Measurements from ENCODE around the gene FAM83G.
"Not testable (repeated sequence)": the region's sequence is repeated elsewhere in the genome, so short reads cannot be mapped to it uniquely, and the experiment has no call there.

FAM83G gene, protein sequence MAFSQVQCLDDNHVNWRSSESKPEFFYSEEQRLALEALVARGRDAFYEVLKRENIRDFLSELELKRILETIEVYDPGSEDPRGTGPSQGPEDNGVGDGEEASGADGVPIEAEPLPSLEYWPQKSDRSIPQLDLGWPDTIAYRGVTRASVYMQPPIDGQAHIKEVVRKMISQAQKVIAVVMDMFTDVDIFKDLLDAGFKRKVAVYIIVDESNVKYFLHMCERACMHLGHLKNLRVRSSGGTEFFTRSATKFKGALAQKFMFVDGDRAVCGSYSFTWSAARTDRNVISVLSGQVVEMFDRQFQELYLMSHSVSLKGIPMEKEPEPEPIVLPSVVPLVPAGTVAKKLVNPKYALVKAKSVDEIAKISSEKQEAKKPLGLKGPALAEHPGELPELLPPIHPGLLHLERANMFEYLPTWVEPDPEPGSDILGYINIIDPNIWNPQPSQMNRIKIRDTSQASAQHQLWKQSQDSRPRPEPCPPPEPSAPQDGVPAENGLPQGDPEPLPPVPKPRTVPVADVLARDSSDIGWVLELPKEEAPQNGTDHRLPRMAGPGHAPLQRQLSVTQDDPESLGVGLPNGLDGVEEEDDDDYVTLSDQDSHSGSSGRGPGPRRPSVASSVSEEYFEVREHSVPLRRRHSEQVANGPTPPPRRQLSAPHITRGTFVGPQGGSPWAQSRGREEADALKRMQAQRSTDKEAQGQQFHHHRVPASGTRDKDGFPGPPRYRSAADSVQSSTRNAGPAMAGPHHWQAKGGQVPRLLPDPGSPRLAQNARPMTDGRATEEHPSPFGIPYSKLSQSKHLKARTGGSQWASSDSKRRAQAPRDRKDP

DNA sequence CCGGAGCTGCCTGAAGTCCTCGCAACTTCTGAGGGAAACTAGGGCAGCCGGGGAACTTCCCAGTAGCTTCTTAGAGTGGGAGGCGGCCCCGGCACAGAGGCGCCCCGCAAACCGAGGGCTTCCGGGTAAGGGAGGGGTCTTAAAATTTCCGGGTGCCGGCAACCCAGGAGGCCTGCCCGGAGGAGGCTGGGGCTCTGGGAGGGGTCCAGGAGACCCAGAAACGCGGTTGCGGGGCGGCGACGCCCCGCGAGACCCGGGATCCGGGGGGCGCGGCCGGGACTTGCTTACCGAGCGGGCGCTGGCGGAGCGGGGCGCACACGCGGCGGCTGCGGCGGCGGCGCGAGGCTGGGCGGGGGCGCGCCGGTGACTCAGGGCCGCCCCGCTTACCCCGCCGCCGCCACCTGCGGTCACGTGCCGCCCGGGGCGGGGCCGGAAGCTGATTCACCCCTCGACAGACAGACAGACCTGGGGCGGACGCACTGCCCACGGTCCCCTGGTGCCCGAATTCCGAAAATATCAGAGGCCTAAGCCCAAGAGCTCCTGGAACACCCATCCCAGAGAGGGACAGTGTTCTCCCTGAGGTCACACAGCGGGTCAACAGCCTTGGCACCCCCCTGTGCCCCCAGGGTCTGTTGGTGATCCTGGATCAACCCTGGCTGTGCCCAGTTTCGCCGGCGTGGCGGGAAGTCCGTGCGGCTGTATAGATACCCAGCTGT, at the start of gene FAM83G:
Gene FAM83G, minus strand, starts transcription at position 344 of the 716 bp plus-strand sequence. CDS start 723 bp downstream, outside the sequence.
- no peak for DNase-seq (ENCODE audit: low spot score)

DNA sequence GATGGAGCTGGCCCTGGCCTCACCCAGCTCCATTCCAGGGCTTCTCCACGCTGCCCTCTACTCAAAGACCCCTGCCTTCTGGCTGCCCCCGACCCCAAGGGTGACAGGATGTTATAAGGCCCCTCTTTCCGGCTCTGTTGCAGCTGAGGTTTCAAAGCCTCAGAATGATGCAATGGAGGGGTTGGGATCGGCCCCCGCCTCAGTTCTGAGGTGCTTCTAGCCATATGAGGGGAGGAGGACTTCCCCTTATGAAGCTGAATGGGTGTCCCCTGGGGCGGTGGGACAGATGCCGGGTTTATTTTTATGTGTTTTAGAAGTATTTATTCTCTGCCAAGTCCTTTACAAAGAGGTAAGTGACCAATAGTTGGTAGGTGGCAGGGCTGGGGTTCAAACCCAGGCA, 44.3 kb upstream of the FAM83G start:
- not testable (repeated sequence) for DNase-seq (ENCODE audit: low spot score)

DNA sequence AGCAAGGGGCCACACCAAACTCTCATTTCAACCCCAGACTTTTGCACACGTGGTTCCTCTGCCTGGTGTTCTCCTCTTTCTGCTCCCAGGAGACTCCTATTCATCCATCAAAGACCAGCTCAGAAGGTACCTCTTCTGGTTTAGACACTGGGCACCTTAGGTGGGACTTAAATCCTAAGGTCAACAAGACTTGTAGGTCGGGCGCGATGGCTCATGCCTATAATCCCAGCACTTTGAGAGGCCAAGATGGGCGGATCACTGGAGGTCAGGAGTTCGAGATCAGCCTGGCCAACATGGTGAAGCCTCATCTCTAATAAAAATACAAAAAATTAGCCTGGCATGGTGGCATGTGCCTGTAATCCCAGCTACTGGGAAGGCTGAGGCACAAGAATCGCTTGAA, 42.9 kb upstream of the FAM83G start:
- not testable (repeated sequence) for DNase-seq (ENCODE audit: low spot score)

DNA sequence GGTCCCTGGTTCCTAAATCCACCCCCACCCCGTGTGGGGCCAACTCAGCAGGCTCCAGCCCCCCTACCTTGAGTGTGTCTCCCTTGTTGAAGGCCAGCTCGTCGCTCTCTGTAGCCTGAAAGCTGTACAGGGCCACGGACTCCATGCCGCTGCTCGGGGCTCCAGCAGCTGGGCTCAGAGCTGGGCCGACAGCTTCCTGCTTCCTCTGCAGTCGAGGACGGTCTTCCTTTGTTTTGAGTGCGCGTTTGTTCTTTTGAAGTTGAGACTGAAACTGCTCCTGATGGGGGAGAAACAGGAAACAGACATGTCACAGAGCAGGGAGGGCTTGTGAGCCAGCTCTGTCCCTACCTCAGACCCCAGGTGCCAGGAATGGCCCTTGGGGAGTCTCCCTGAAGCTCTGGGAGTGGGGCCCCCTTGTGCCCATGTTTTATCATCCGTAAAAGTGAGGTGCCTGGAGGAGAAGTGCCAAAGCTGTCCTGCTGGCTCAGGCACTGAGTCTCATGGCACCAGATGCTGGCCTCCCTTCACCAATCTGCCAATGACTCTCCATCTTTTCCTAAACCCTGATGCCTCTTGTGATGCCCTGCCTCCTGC, 42.3 kb upstream of the FAM83G start, which contains the start of gene GRAP:
Gene GRAP, minus strand, starts transcription at position 176 of the 594 bp plus-strand sequence. Its CDS starts 31 bp downstream, at position 145.
- not testable (repeated sequence) for DNase-seq (ENCODE audit: low spot score)

DNA sequence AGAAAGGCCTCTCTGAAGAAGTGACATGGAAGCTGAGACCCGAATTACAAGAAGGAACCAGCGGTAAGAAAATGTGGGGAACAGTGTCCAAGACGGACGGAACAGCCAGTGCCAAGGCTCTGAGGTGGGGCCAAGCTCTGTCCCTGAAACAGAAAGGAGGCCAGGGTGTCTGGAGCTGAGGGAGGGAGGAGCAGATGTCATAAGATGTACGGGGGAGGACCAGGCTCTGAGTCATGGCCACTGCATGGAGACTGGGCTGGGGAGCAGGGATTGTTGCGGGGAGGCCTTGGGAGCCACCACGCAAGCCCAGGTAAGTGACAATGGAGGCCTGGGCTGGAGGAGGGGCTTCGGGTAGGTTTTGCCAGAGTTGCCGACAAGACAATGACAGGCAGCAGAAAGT, 40.1 kb upstream of the FAM83G start:
- not testable (repeated sequence) for DNase-seq (ENCODE audit: low spot score)

DNA sequence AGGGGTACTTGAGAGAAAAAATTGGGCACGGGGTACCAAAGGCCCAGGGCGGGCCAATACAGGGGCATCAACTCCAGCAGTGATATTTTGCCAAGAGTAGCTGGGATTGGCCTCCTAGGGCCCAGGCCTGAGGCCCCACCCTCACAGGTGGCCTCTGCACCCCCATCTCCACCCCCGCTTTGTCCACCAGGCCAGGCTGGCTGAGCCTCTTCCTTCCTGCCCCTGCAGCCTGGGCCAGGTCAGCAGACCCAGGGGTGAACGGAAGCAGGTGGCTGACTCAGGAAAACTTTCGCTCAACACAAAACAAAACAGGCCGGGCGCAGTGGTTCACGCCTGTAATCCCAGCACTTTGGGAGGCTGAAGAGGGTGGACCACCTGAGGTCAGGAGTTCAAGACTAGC, 38.5 kb upstream of the FAM83G start:
- not testable (repeated sequence) for DNase-seq (ENCODE audit: low spot score)

DNA sequence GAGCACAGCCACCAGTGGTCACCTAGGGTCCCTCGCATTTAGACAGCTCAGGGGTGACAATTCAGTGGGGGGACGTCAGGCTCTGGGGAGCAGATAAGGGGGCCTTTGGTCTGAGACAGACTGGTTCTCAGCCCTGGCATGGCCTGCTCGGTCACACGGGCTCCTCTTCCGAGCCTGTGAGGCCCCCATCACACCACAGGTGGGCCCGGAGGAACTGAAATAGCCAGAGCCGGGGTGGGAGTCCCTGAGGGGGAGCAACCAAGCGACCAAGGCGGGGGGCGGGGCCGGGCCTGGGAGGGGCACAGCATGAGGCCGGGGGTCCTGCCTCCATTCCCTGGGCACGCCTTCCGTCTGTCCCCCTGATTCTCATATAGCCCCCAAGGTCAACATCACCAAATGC, 37.8 kb upstream of the FAM83G start:
- DNase-seq (ENCODE audit: low spot score), result not testable (repeated sequence)

DNA sequence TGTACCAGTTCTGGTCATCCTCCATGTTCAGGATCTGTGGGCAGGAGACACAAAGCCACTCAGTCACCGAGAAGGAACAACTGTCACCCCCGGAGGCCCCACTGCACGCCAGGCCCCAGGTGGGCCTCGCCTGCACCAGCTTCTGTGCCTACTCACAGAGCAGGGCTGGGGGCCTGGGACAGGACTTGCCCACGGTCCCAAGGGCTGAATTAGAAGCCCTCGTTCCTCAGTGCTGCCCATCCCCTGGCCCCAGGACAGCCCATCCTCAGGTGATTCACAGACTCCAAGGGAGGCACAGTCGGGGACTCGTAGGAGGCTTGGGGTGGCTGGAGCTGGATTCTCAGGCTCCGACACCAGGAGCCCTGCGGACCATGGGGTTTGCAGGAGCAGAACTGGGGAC, 37.3 kb upstream of the FAM83G start:
- DNase-seq (ENCODE audit: low spot score), result not testable (repeated sequence)

DNA sequence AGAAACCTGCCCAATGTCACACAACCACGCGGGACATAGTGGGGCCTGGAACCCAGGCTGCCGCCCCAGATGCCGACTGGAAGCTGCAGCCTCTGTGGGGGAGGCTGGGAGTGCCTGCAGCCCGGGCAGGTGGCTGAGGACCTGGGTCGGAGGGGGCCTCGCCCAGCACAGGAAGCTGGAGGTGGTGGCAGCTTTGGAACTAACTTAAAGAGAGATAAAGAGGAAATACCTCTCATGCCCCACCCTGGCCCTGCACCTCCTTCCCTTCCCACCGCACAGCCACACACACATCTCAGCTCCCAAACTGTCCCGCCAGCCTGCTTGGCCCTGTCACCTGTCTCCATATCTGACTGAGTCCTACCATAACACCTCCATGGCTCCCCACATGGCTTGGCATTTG, 35.8 kb upstream of the FAM83G start:
- DNase-seq (ENCODE audit: low spot score), result not testable (repeated sequence)

DNA sequence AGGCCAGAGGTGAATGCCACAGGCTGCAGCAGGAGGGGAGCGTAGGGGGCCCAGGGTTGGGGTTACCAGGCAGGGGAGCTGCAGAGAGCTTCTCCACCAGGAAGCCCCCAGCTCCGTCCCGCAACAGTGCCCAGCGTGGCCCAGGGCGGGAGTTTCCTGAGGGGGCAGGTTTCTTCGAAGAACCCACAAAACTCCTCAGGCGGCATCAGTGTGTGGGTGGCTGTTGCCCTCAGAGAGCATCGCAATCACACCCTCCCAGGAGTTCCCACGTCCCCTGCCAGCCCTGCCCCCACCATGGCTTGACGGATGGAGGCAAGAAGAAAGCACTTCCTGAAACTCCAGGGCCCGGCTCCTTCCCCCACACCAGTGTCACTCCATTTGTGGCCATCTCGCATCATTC, 34.2 kb upstream of the FAM83G start:
- DNase-seq (ENCODE audit: low spot score), result not testable (repeated sequence)

DNA sequence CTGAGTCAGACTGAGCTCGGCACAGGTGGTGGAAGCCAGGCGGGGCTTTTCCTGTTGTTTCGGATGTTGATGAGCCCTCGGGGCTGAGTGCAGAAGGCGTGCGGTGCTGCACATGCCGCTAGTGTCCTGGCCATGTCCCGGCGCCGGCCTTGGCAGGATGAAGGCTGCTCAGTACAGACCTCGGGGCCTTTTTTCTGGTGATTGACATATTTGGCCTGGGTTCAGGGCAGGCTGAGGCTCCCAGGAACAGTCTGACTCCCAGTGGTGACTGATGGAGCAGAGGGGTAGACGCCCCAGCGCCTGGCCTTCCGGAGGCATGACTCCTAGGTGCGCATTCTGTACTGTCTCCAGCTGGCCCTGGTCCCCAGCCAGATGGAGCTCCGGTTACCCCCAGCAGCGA, 33.4 kb upstream of the FAM83G start:
- DNase-seq (ENCODE audit: low spot score), result not testable (repeated sequence)

DNA sequence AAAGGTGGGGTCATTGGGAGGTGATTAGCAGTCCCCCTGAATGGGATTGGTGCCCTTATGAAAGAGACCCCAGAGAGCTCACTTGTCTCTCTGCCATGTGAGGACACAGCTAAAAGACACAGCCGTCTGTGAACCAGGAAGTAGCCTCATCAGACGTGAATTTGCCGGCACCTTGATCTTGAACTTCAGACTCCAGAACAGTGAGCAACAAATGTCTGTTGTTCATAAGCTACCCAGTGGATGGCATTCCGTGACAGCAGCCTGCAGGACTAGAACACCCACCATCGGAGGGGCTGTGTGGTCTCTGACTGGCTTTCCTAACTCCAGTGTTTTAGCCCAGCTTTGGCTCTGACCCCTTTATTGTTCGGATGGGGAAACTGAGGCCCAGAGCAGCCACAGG, 33.0 kb upstream of the FAM83G start:
- DNase-seq (ENCODE audit: low spot score), result not testable (repeated sequence)

DNA sequence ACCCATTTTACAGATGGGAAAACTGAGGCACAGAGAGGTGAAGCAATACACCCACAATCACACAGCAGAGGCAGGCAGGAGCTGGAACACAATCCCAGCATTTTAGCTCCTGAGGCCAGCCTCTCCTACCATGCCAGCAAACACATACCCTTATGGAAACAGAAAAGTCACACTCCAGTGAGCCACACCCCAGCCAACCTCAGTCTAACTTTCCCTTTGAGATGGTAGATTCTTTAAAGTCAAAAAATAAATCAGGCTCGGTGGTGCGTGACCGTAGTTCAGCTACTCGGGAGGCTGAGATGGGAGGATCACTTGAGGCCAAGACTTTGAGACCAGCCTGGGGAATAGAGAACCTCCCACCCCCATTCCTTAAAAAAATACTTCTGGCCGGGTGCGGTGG, 31.6 kb upstream of the FAM83G start:
- not testable (repeated sequence) for DNase-seq (ENCODE audit: low spot score)

DNA sequence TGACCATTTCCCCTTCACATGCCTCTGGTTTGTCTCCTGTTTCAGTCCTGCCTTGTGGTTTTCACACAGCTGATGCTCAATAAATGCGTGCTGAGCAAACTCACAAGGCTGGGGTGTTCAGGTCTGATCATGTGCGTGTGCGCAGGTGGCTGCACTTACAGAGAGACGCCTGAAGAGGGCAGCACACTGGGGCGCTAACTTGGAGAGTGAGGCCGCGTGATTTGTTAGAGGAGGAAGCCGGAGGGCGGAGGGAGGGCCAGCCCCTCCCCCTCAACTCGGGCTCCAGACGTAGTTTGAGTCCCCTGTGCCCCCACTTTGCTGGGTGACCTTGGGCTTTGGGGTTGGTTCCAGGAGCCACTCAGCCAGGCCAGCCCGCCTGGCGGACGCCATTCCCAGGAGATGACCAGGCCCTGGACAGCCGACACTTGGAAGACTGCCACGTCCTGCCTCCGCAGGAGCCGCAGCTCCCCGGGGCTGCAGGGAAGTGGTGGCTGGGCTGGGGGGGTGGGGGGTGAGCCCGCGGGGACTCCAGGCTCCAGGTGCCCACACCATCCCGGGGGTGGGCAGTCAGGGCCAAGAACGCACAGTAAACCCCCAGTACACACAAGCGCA, 27.9 kb upstream of the FAM83G start:
- DNase-seq (ENCODE audit: low spot score), result not testable (repeated sequence)

DNA sequence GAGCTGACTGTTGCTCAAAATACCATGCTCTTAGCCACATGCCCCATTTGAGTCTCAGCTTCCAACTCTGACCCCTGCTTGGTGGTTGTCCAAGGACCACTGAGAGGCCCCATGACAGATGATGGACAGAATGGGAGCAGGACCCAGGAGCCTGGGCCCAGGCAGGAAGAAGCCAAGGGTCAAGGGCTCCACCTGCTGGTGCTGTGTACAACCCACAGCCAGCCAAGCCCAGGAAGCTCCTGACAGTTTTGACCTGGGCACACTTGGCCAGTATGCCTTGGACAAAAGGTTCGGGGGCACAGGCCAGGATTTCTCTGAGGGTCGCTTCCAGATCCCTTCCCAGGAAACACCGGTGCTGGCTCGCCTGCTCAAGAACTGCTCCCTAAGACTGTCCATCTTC, 27.2 kb upstream of the FAM83G start:
- not testable (repeated sequence) for DNase-seq (ENCODE audit: low spot score)

DNA sequence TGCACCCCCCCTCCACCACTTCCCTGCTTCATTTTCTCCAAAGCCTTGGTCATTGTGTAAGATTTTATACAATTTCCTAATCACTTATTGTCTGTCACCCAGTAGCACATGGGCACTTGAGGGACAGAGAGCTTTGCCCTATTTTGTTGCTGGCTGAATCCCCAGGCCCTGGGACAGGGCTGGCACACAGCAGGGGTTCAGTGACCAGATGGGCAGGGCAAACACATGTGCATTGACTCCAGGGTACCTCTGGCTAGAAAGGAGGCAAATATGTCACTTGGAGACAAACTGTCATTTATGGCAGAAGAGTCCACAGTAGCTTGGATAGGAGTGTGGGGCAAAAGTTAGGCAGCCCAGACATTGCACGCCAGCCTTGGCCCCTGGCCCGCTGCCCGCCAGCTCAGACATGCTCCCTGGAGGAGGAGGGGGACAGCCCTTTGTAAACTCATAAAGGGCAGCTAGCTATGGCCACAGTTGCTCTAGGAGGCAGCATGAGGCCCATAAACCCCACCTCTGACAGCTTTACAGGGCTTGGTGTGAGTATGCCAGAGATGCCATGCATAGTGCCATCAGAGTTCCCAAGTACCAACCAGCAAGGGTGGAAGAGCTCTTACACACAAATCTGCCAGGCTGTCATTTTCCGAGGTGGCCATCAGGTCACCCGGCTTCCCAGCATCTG, 26.3 kb upstream of the FAM83G start:
- not testable (repeated sequence) for DNase-seq (ENCODE audit: low spot score)

DNA sequence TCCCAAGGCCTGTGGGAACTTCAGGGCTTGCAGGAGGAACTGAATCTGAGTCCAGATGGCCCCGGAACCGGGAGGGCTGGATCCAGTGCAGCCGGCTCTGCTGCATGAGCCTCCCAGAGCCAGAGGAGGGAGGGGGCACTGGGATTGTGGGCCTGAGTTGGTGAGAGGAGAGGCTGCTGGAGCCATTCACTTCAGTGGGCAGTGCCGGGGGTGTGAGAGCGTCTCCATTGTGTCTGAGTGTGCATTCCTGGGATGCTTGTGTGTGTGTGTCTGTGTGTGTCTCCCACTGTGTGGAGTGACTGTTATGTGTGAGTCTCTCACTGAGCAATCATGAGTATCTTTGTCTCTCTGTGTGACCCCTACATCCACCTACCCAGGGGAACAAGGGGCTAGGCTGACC, 25.2 kb upstream of the FAM83G start:
- not testable (repeated sequence) for DNase-seq (ENCODE audit: low spot score)

DNA sequence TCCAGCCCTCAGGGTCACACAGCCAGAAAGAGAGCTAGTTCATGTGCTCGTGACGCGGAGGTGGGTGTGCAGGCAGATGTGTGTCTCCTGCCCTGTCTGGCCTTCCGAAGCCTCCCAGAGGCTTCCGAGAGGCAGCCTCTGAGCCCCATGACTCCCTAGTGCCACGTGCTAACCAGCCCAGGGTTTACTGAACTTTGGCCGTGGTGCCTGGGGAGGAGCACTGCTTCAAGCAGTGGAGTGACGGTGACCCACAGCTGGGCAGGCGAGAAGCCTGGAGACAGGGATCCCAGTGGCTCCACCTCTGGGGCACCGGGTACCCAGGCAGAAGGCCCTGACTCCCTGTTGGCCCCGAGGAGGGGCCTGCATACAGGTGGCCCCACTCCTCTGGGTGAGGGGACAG, 24.1 kb upstream of the FAM83G start:
- DNase-seq (ENCODE audit: low spot score), result not testable (repeated sequence)

DNA sequence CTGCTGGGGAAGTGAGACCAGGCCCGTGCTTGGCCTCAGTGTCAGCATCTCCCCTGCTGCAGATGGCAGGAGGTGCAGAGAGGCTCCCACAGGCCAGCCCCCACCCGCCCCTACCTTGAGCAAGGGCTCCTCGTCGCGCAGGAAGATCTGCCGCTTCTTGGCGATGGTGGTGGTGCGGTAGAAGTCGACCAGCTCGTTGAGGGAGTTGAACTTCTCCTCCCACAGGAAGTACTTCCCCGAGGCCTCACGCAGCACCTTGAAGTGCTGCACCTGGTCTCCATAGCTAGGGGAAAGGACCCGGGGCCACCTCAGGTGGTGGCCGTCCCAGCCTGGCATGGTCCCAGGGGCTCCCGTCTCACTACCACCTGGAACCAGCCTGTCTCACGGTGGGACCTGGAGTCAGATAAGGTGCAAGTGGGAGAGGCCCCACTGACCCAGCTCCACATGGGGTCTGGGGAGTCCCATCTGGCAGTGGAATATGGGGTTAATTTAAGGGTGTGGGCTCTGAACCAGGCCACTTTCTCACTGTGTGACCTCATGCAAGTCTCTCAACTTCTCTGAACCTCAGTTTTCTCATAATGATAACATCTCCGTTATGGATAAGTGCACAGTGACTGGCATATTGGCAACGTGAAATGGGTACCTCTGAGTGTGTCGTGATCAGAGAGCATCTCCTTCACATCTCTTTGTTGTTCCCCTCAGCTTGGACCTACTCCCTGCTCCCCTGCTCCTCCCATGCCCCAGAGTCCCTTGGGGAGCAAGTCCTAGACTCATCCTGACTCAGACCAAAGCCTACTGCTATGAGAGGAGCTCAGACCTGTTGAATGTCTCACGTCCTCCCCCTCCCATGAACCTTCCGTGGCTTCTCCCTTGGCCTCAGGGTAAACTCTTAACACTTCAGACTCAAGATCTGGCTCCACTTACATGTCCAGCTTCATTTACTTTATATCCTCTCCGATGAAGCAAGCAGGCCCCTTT, 19.8 kb upstream of the FAM83G start:
- DNase-seq (ENCODE audit: low spot score), result no peak

All from left forelimb (tissue), 1 donor.